Epithelial cell of prostate (primary cell): ENCODE measurements around the gene PBX1.

Experiments used
- DNase-seq: peaks from one replicate; pipeline ENCODE4 v3.0.0-alpha.2; 2011; ENCODE audit warnings: low read depth, low spot score
- H3K27ac ChIP-seq: fragments of 450-650 bp; 2 replicates; pipeline ENCODE4 v1.5.1; 2017; ENCODE audit warnings: mild to moderate bottlenecking

Gene PBX1

GRCh38 chr1:164765992-164766720, 207.2 kb downstream of the PBX1 start:
- no peak overlapping the region for H3K27ac ChIP-seq
- no peak for DNase-seq

GRCh38 chr1:164767752-164768402, 208.9 kb downstream of the PBX1 start:
- H3K27ac ChIP-seq = peak overlapping the region; percentile 22
- DNase-seq = no peak

GRCh38 chr1:164768619-164769018, 209.6 kb downstream of the PBX1 start:
- no peak for DNase-seq
- H3K27ac ChIP-seq = no peak overlapping the region

- H3K27ac ChIP-seq = no peak overlapping the region
- no peak for DNase-seq
Measured at GRCh38 chr1:164769486-164770130, 210.6 kb downstream of the PBX1 start.

- H3K27ac ChIP-seq = no peak overlapping the region
- no peak for DNase-seq
Measured at GRCh38 chr1:164770131-164770529, 211.1 kb downstream of the PBX1 start.

- peak overlapping the region; percentile 96 for H3K27ac ChIP-seq
- no peak for DNase-seq
Measured at GRCh38 chr1:164771041-164771618, 212.1 kb downstream of the PBX1 start.

- H3K27ac ChIP-seq = peak overlapping the region; percentile 96
Measured at GRCh38 chr1:164771619-164772361, 212.8 kb downstream of the PBX1 start.

GRCh38 chr1:164772635-164773034, 213.7 kb downstream of the PBX1 start:
- H3K27ac ChIP-seq = peak overlapping the region; percentile 96
- peak; percentile 90 for DNase-seq

More at GRCh38 chr1:164771619-164772361, 212.8 kb downstream of the PBX1 start:
- DNase-seq = peak; percentile 69

GRCh38 chr1:164773102-164773501, 214.1 kb downstream of the PBX1 start:
- no peak for DNase-seq
- H3K27ac ChIP-seq = peak overlapping the region; percentile 96

- no peak overlapping the region for H3K27ac ChIP-seq
Measured at GRCh38 chr1:164774413-164774812, 215.4 kb downstream of the PBX1 start.

GRCh38 chr1:164774819-164775654, 216.1 kb downstream of the PBX1 start:
- DNase-seq = no peak
- no peak overlapping the region for H3K27ac ChIP-seq

More at GRCh38 chr1:164774413-164774812, 215.4 kb downstream of the PBX1 start:
- no peak for DNase-seq

- no peak overlapping the region for H3K27ac ChIP-seq
- no peak for DNase-seq
Measured at GRCh38 chr1:164777518-164777917, 218.5 kb downstream of the PBX1 start.

GRCh38 chr1:164779376-164779775, 220.4 kb downstream of the PBX1 start:
- no peak for DNase-seq
- no peak overlapping the region for H3K27ac ChIP-seq

- no peak for DNase-seq
- no peak overlapping the region for H3K27ac ChIP-seq
Measured at GRCh38 chr1:164780111-164780812, 221.3 kb downstream of the PBX1 start.

GRCh38 chr1:164780863-164781262, 221.9 kb downstream of the PBX1 start:
- H3K27ac ChIP-seq = no peak overlapping the region
- no peak for DNase-seq

- H3K27ac ChIP-seq = no peak overlapping the region
- no peak for DNase-seq
Measured at GRCh38 chr1:164781972-164782371, 223.0 kb downstream of the PBX1 start.

GRCh38 chr1:164783778-164784555, 225.0 kb downstream of the PBX1 start:
- DNase-seq = no peak
- H3K27ac ChIP-seq = peak overlapping the region; percentile 27

GRCh38 chr1:164784960-164785359, 226.0 kb downstream of the PBX1 start:
- DNase-seq = no peak

More at GRCh38 chr1:164784960-164785359, 226.0 kb downstream of the PBX1 start:
- H3K27ac ChIP-seq = no peak overlapping the region
